Immature natural killer cell (primary cell): Measurements from ENCODE around the gene OBP2A. TPM values are rescaled to one million over a fixed set of nuclear protein-coding genes. Genes with fewer than 3 reads are reported as not detected.
"Not testable (repeated sequence)": the region's sequence is repeated elsewhere in the genome, so short reads cannot be mapped to it uniquely, and the experiment has no call there.

Experiments used
- DNase-seq, 3 donors: peaks; one replicate each; pipeline ENCODE4 v3.0.0; 2022; ENCODE audit warnings: mixed read lengths in 1 of 3
- H3K27ac Mint-ChIP-seq, 6 donors: one replicate each; pipeline ENCODE4 v1.8.0; 2020; ENCODE audit warnings: mixed read lengths in 6 of 6, mild to moderate bottlenecking in 5 of 6, inconsistent platforms in 4 of 6, moderate library complexity in 3 of 6
- H3K27me3 Mint-ChIP-seq, 3 donors: one replicate each; pipeline ENCODE4 v1.8.0; 2020 to 2021; ENCODE audit warnings: low read depth in 3 of 3, mild to moderate bottlenecking in 3 of 3, mixed read lengths in 3 of 3, moderate library complexity in 3 of 3, inconsistent platforms in 1 of 3
- H3K36me3 Mint-ChIP-seq, 3 donors: one replicate each; pipeline ENCODE4 v1.8.0; 2020; ENCODE audit warnings: mixed read lengths in 3 of 3, inconsistent platforms in 2 of 3, mild to moderate bottlenecking in 2 of 3
- H3K4me1 Mint-ChIP-seq, 2 donors: one replicate each; pipeline ENCODE4 v1.8.0; 2020; ENCODE audit warnings: inconsistent platforms in 2 of 2, mild to moderate bottlenecking in 2 of 2, mixed read lengths in 2 of 2, moderate library complexity in 1 of 2
- H3K4me3 Mint-ChIP-seq, 5 donors: one replicate each; pipeline ENCODE4 v1.8.0; 2020; ENCODE audit warnings: mild to moderate bottlenecking in 5 of 5, mixed read lengths in 5 of 5, inconsistent platforms in 3 of 5, moderate library complexity in 3 of 5
- H3K9me3 Mint-ChIP-seq, 6 donors: one replicate each; pipeline ENCODE4 v1.8.0; 2020; ENCODE audit warnings: mild to moderate bottlenecking in 6 of 6, mixed read lengths in 6 of 6, inconsistent platforms in 4 of 6, moderate library complexity in 3 of 6
- polyA plus RNA-seq, 3 donors: library from polyadenylated mRNA; unstranded; fragments of 300-500 nt; fragmentation: Illumina TruSeq; gene quantifications; one replicate each; pipeline ENCODE4 v1.2.3, GENCODE V29; 2021

OBP2A gene
- polyA plus RNA-seq, 3 donors from 2014 or later, result not detected

GRCh38 chr9:135546792-135547617 is 1.1 kb downstream of the OBP2A start:
- not testable (repeated sequence) for H3K36me3 Mint-ChIP-seq, H3K9me3 Mint-ChIP-seq, H3K27me3 Mint-ChIP-seq, DNase-seq, H3K27ac Mint-ChIP-seq, H3K4me3 Mint-ChIP-seq, H3K4me1 Mint-ChIP-seq

GRCh38 chr9:135547756-135548736 is 2.1 kb downstream of the OBP2A start:
- H3K36me3 Mint-ChIP-seq, result no peaks in the 10 kb centered on the region
- DNase-seq, result no peak
- H3K9me3 Mint-ChIP-seq, result no peaks in the 10 kb centered on the region
- H3K27me3 Mint-ChIP-seq, result peaks cover 0 to 6% (median 2%) of the 10 kb centered on the region in 3 donors
- no peak overlapping the region for H3K27ac Mint-ChIP-seq
- no peaks in the 10 kb centered on the region for H3K4me1 Mint-ChIP-seq
- H3K4me3 Mint-ChIP-seq, result no peak overlapping the region

GRCh38 chr9:135549478-135550343 is 3.8 kb downstream of the OBP2A start:
- H3K27me3 Mint-ChIP-seq, H3K27ac Mint-ChIP-seq, H3K9me3 Mint-ChIP-seq, H3K36me3 Mint-ChIP-seq, H3K4me1 Mint-ChIP-seq, H3K4me3 Mint-ChIP-seq, DNase-seq: not testable (repeated sequence)

- Mint-ChIP-seq H3K36me3 (no peaks in the 10 kb centered on the region), H3K27ac (no peak overlapping the region)
Measured at GRCh38 chr9:135550344-135550918, 4.5 kb downstream of the OBP2A start.

GRCh38 chr9:135551031-135551430 is 5.1 kb downstream of the OBP2A start:
- no peak for DNase-seq
- H3K9me3 Mint-ChIP-seq, result no peaks in the 10 kb centered on the region
- H3K4me3 Mint-ChIP-seq, result no peak overlapping the region
- no peak overlapping the region for H3K27ac Mint-ChIP-seq
- H3K4me1 Mint-ChIP-seq, result no peaks in the 10 kb centered on the region
- H3K27me3 Mint-ChIP-seq, result peaks cover 0 to 2% (median 2%) of the 10 kb centered on the region in 3 donors
- H3K36me3 Mint-ChIP-seq, result no peaks in the 10 kb centered on the region

More at GRCh38 chr9:135550344-135550918, 4.5 kb downstream of the OBP2A start:
- Mint-ChIP-seq H3K4me3 (no peak overlapping the region), H3K9me3 (no peaks in the 10 kb centered on the region), H3K27me3 (peaks cover 0 to 2% (median 2%) of the 10 kb centered on the region in 3 donors), H3K4me1 (no peaks in the 10 kb centered on the region)
- no peak for DNase-seq

- peaks cover 0 to 2% (median 2%) of the 10 kb centered on the region in 3 donors for H3K27me3 Mint-ChIP-seq
- H3K36me3 Mint-ChIP-seq, result no peaks in the 10 kb centered on the region
- no peak for DNase-seq
- H3K27ac Mint-ChIP-seq, result no peak overlapping the region
- no peaks in the 10 kb centered on the region for H3K9me3 Mint-ChIP-seq
- H3K4me1 Mint-ChIP-seq, result no peaks in the 10 kb centered on the region
- H3K4me3 Mint-ChIP-seq, result no peak overlapping the region
Measured at GRCh38 chr9:135551456-135551855, 5.5 kb downstream of the OBP2A start.

DNA sequence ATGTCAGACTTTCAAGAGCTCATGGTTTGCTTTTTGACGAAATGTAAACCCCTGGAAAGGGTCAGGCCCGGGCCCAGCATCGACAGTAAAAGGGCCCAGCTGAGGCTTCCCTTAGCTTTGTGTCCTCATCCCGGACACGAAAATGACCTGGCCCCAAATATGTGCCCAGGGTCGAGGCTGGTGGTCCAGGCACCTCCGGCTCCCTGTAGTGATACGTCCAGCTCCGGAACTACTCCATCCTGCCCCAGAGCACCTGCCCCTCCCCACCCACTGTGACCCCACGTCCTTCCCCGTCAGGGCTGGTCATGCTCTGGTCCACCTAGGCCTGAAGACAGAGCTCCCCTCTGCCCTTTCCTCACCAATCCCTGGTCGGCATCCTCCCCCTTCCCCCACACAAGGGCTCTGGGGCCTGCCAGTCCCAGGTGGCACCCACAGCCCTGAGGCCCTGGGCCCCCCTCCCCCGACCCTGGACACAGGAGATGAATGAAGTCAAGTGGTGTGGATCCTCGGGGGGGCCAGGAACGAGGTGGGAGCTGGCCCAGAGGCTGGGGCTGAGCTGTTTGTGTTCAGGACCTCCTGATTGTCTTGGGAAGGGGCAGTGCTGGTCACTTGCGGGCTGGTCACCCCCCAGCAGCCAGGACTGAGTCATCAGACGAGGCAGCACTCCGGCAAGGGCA is 6.2 kb downstream of the OBP2A start:
- no peak for DNase-seq
- no peaks in the 10 kb centered on the region for H3K36me3 Mint-ChIP-seq
- H3K4me1 Mint-ChIP-seq, result no peaks in the 10 kb centered on the region
- H3K4me3 Mint-ChIP-seq, result no peak overlapping the region
- H3K27me3 Mint-ChIP-seq, result peaks cover 0 to 2% (median 2%) of the 10 kb centered on the region in 3 donors
- no peak overlapping the region for H3K27ac Mint-ChIP-seq
- H3K9me3 Mint-ChIP-seq, result no peaks in the 10 kb centered on the region

DNA sequence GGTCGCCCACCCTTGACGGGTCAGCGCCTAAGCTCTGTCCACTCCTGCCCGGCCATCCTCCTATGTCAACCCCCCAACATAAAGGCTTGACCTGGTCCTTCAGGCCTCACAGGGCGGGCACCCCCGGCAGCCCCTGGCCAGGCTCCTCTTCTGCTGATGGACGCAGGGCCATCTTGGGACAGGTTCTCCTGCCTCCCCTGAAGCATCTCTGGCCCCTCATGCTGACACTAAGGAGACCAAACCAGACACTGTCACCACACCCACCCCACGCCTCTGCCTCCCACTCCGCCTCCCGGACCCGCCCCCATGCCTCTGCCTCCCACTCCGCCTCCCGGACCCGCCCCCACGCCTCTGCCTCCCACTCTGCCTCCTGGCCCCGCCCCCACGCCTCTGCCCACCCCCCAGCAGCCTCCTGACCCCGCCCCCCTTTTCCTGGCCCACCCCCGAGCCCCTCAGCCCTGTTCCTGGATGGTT is 6.8 kb downstream of the OBP2A start:
- Mint-ChIP-seq H3K4me3 (no peak overlapping the region), H3K27ac (no peak overlapping the region), H3K27me3 (peaks cover 0 to 2% (median 2%) of the 10 kb centered on the region in 3 donors), H3K9me3 (no peaks in the 10 kb centered on the region), H3K36me3 (no peaks in the 10 kb centered on the region), H3K4me1 (no peaks in the 10 kb centered on the region)
- no peak for DNase-seq

- no peak for DNase-seq
- Mint-ChIP-seq H3K27ac (no peak overlapping the region), H3K4me1 (no peaks in the 10 kb centered on the region)
Measured at GRCh38 chr9:135554718-135555117, 8.8 kb downstream of the OBP2A start.

DNA sequence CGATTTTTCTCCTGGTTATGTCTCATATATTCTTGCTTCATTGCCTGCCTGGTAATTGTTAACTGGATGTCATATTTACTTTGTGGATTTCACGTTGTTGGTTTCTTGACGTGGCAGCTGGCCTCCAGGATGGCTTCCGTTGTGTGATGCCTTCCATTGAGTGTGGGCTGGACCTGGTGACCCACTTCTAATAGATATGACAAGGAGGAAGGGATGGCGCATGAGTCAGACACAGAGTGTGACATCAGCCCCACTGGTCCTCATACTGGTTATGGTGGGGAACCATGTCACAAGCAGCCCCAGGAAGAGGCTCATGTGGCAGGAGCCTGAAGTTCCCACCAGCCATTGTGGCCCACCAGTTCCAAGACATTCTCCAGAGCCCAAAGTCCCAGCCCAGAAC is 9.3 kb downstream of the OBP2A start:
- peaks cover 0 to 2% (median 2%) of the 10 kb centered on the region in 3 donors for H3K27me3 Mint-ChIP-seq
- DNase-seq, result no peak
- H3K27ac Mint-ChIP-seq, result no peak overlapping the region
- no peak overlapping the region for H3K4me3 Mint-ChIP-seq
- no peaks in the 10 kb centered on the region for H3K36me3 Mint-ChIP-seq
- no peaks in the 10 kb centered on the region for H3K4me1 Mint-ChIP-seq
- H3K9me3 Mint-ChIP-seq, result no peaks in the 10 kb centered on the region

More at GRCh38 chr9:135554718-135555117, 8.8 kb downstream of the OBP2A start:
- peaks cover 0 to 2% (median 2%) of the 10 kb centered on the region in 3 donors for H3K27me3 Mint-ChIP-seq
- no peaks in the 10 kb centered on the region for H3K36me3 Mint-ChIP-seq
- H3K4me3 Mint-ChIP-seq, result no peak overlapping the region
- no peaks in the 10 kb centered on the region for H3K9me3 Mint-ChIP-seq

DNA sequence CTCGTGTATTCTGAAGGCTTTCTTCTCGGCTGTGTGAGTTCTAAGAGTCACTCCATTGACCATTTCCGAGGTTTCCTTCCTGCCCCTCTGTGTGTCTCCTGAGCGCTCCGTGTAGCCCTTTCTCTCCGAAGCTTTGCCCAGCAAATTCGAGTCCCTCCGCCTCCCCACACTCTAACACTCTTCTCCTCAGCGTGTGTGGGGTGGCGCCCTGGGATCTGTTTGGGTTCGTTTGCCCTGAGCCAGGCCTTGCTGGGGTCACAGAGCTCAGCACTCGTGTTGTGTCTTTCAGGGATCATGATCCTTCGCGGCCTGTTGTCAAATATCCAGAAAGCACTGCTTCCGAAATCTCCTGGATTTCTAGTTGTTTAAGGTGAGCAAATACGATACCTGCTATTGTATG is 10.0 kb downstream of the OBP2A start:
- Mint-ChIP-seq H3K27me3 (peaks cover 0 to 4% (median 0%) of the 10 kb centered on the region in 3 donors), H3K4me1 (no peaks in the 10 kb centered on the region), H3K4me3 (no peak overlapping the region), H3K36me3 (no peaks in the 10 kb centered on the region), H3K9me3 (peaks cover 0 to 1% (median 0%) of the 10 kb centered on the region in 6 donors), H3K27ac (no peak overlapping the region)
- DNase-seq, result no peak

DNA sequence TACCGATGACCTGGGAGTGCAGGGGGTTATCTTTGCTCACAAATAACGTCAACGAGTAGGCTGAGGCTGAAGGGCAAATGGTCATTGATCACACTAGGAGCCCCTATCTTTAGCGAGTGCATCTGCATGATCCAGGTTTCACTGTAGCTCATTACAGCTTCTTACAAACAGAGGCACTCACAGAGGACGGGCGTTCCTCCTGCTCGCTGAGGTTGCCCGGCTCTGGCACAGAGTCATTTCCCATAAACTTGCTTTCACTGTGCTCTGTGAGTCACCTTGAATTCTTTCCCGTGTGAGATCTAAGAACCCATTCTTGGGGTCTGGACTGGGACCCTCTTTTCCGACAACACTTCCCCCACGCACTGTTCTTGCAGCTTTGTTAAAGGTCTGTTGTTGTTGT is 13.7 kb downstream of the OBP2A start:
- H3K4me3 Mint-ChIP-seq, result no peak overlapping the region
- H3K36me3 Mint-ChIP-seq, result no peaks in the 10 kb centered on the region
- no peak overlapping the region for H3K27ac Mint-ChIP-seq
- DNase-seq, result no peak
- peaks cover 0 to 1% (median 0%) of the 10 kb centered on the region in 6 donors for H3K9me3 Mint-ChIP-seq
- H3K4me1 Mint-ChIP-seq, result no peaks in the 10 kb centered on the region
- peaks cover 0 to 5% (median 0%) of the 10 kb centered on the region in 3 donors for H3K27me3 Mint-ChIP-seq
